Astrocyte (in vitro differentiated cells and primary cell): Measurements from ENCODE around the gene MYOD1.

Source experiments
- EZH2 ChIP-seq: IDR thresholded peaks from 2 replicates; pipeline ENCODE4 v1.6.1; 2012; ENCODE audit warnings: mild to moderate bottlenecking, low read length, inconsistent platforms; ENCODE audit not compliant: insufficient read depth
- TF ChIP-seq, protein P1 (sequence below): IDR thresholded peaks from 2 replicates; pipeline ENCODE4 v1.5.1; 2011; ENCODE audit warnings: low read depth, mild to moderate bottlenecking, inconsistent platforms, low read length, moderate library complexity; ENCODE audit not compliant: insufficient read depth

GRCh38 chr11:17755891-17756290, 36.5 kb downstream of the MYOD1 start:
- TF ChIP-seq, protein P1, sequence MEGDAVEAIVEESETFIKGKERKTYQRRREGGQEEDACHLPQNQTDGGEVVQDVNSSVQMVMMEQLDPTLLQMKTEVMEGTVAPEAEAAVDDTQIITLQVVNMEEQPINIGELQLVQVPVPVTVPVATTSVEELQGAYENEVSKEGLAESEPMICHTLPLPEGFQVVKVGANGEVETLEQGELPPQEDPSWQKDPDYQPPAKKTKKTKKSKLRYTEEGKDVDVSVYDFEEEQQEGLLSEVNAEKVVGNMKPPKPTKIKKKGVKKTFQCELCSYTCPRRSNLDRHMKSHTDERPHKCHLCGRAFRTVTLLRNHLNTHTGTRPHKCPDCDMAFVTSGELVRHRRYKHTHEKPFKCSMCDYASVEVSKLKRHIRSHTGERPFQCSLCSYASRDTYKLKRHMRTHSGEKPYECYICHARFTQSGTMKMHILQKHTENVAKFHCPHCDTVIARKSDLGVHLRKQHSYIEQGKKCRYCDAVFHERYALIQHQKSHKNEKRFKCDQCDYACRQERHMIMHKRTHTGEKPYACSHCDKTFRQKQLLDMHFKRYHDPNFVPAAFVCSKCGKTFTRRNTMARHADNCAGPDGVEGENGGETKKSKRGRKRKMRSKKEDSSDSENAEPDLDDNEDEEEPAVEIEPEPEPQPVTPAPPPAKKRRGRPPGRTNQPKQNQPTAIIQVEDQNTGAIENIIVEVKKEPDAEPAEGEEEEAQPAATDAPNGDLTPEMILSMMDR = no peak
- no peak for TF ChIP-seq EZH2
